ENCODE data around the gene SLC66A2. TPM values are rescaled to one million over a fixed set of nuclear protein-coding genes. Genes with fewer than 3 reads are reported as not detected.

Gene SLC66A2
- total and polyA plus RNA-seq, 10 donors: 28.7 to 61.9 (median 50.0) TPM

- TF ChIP-seq POLR2A (IDR thresholded peaks at IDR 0.05) (no peak), POLR2AphosphoS5 (IDR thresholded peaks at IDR 0.05) (no peak), CTCF (IDR thresholded peaks at IDR 0.05 in 8 of 11, conservative IDR thresholded peaks at IDR 0.05 in 3 of 11) (no peak)
- H3K9me3 ChIP-seq: peaks cover 4 to 68% (median 60%) of the 10 kb centered on the region in 8 donors
- H3K27me3 ChIP-seq (replicated peaks in 1 of 7): no peaks in the 10 kb centered on the region
- H3K27ac ChIP-seq: no peak overlapping the region
- peak; percentile 70 for DNase-seq
- intact Hi-C loops (cut with DNase I; ENCODE audit: low total_unique reads): no loop called here
- H3K4me1 ChIP-seq: no peaks in the 10 kb centered on the region
- no peaks in the 10 kb centered on the region for H3K36me3 ChIP-seq
- WGBS, 5 donors: 87 to 97% (median 89%) methylated on average over 12 to 16 of the region's 16 CpGs
- H3K4me3 ChIP-seq: no peak overlapping the region
Observed at GRCh38 chr18:79888016-79888415, 63.4 kb downstream of the SLC66A2 start.

GRCh38 chr18:79887181-79888000, 64.1 kb downstream of the SLC66A2 start:
- no peaks in the 10 kb centered on the region for H3K36me3 ChIP-seq
- intact Hi-C loops (cut with DNase I; ENCODE audit: low total_unique reads): no loop called here
- H3K9me3 ChIP-seq: peaks cover 4 to 68% (median 54%) of the 10 kb centered on the region in 8 donors
- DNase-seq: peak; percentile 54
- H3K27ac ChIP-seq: no peak overlapping the region
- no peak for TF ChIP-seq POLR2A (IDR thresholded peaks at IDR 0.05)
- TF ChIP-seq CTCF (IDR thresholded peaks at IDR 0.05 in 8 of 11, conservative IDR thresholded peaks at IDR 0.05 in 3 of 11): no peak
- no peak for TF ChIP-seq POLR2AphosphoS5 (IDR thresholded peaks at IDR 0.05)
- H3K4me1 ChIP-seq: no peaks in the 10 kb centered on the region
- H3K27me3 ChIP-seq (replicated peaks in 1 of 7): no peaks in the 10 kb centered on the region
- 86 to 91% (median 89%) methylated on average over 29 to 30 of the region's 30 CpGs for WGBS, 5 donors
- H3K4me3 ChIP-seq: no peak overlapping the region

- no peaks in the 10 kb centered on the region for H3K27me3 ChIP-seq (replicated peaks in 1 of 7)
- H3K4me3 ChIP-seq: no peak overlapping the region
- no peaks in the 10 kb centered on the region for H3K36me3 ChIP-seq
- H3K27ac ChIP-seq: no peak overlapping the region
- H3K4me1 ChIP-seq: no peaks in the 10 kb centered on the region
- WGBS, 5 donors: 80 to 86% (median 85%) methylated on average over 24 to 25 of the region's 25 CpGs
- peak; percentile 55 for DNase-seq
- peaks cover 0 to 45% (median 31%) of the 10 kb centered on the region in 8 donors for H3K9me3 ChIP-seq
- intact Hi-C loops (cut with DNase I; ENCODE audit: low total_unique reads): no loop called here
- TF ChIP-seq POLR2A (IDR thresholded peaks at IDR 0.05) (no peak), CTCF (IDR thresholded peaks at IDR 0.05 in 8 of 11, conservative IDR thresholded peaks at IDR 0.05 in 3 of 11) (no peak), POLR2AphosphoS5 (IDR thresholded peaks at IDR 0.05) (no peak)
Observed at GRCh38 chr18:79884963-79885728, 66.3 kb downstream of the SLC66A2 start.
